HAP-1 (cell line): ENCODE measurements around the gene MSANTD3.
"Not testable (repeated sequence)": the region's sequence is repeated elsewhere in the genome, so short reads cannot be mapped to it uniquely, and the experiment has no call there.

Experiments
- DNase-seq, 2 experiments: peaks; one replicate each; pipeline ENCODE4 v3.0.0-alpha.2; 2016 to 2020; ENCODE audit warnings: low spot score in 2 of 2
- H3K27me3 ChIP-seq: fragments of 250-450 bp; sonication (Bioruptor Pico); 2 replicates; pipeline ENCODE4 v1.5.1; 2020; ENCODE audit warnings: low read depth, mild to moderate bottlenecking, moderate library complexity
- H3K36me3 ChIP-seq: fragments of 250-450 bp; sonication (Bioruptor Pico); replicated peaks from 2 replicates; pipeline ENCODE4 v1.5.1; 2020; ENCODE audit warnings: mild to moderate bottlenecking
- H3K4me1 ChIP-seq: fragments of 250-450 bp; sonication (Bioruptor Pico); 2 replicates; pipeline ENCODE4 v1.5.1; 2020; ENCODE audit warnings: mild to moderate bottlenecking
- H3K4me3 ChIP-seq: fragments of 250-450 bp; sonication (Bioruptor Pico); 2 replicates; pipeline ENCODE4 v1.5.1; 2020; ENCODE audit warnings: mild to moderate bottlenecking, moderate library complexity
- H3K9me3 ChIP-seq: fragments of 250-450 bp; sonication (Bioruptor Pico); 2 replicates; pipeline ENCODE4 v1.5.1; 2020; ENCODE audit warnings: mild to moderate bottlenecking, moderate library complexity
- in situ Hi-C: fragments of 300-500 bp; cut with MboI; formaldehyde crosslinking; loops from 3 replicates; pipeline ENCODE4 v1.14.3; 2020; ENCODE audit warnings: low sequenced_read_pairs, inconsistent platforms, mixed read lengths

Gene MSANTD3, protein sequence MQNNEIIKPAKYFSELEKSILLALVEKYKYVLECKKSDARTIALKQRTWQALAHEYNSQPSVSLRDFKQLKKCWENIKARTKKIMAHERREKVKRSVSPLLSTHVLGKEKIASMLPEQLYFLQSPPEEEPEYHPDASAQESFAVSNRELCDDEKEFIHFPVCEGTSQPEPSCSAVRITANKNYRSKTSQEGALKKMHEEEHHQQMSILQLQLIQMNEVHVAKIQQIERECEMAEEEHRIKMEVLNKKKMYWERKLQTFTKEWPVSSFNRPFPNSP

DNA sequence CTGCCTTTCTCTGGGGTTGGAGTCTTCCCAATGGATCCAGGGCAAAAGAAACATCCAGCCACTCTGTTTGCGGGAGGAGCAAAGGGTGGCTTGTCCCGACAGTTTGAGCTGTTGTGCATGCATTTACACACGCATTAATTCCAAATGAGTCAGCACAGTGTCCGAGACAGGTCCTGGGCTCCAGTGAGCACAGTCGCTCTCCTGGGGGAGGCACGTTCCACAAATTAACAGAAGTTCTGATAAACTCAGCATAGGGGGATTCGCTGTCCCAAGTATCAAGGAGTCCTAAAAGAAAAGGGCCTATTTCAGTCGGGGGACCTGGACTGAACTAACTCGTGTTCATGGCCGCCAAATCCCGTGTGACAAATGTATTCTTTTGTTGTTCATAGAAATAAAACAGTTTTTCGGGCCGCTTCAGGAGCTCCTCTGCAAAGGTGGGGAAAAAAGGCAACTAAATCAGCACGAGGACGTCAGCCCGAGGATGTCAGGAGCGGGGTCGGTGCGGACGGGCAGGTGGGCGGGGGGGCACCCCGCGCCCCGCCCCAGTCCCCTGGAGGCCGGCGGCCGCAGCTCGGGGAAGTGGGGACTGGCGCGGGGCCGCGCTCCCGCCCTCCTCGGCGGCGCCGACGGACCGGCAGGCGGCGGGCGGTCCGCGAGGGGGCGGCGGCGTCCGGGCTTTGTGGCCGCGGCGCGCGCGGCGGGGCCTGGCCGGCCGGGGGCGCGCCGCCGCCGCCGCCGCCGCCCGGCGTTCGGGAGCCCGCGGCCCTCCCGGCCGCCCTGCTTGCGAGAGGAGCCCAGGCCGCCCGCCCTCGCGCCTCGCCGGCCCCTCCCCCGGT, at the start of gene MSANTD3:
Gene MSANTD3 (plus strand): TSS at position 614 of the 836 bp plus-strand sequence. CDS start 14,796 bp downstream, outside the sequence.
- Histone ChIP-seq H3K36me3 (no peaks in the 10 kb centered on the region), H3K4me3 (peak within 1 kb of the TSS; percentile 75), H3K9me3 (no peaks in the 10 kb centered on the region), H3K4me1 (peaks cover 24% of the 10 kb centered on the region), H3K27me3 (no peaks in the 10 kb centered on the region)
- peak; percentile 39 to 69 for DNase-seq
- in situ Hi-C loops = no loop called here

DNA sequence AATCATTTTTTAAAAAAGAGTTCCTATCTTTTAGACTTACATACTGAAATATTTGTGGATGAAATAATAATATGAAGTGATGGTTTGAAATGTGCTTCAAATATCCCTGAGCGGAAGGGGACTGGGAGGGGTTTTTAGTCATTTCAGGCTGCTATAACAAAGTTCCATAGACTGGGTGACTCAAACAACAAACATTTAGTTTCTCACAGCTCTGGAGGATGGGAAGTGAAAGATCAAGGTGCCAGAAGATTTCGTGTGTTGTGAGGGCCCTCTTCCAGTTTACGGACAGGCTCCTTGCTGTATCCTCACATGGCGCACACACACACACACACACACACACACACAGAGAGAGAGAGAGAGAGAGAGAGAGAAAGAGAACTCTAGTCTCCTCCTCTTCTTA, 47.1 kb upstream of the MSANTD3 start:
- H3K36me3 ChIP-seq = no peaks in the 10 kb centered on the region
- in situ Hi-C loops = no loop called here
- no peak for DNase-seq
- no peaks in the 10 kb centered on the region for H3K4me1 ChIP-seq
- H3K27me3 ChIP-seq = no peaks in the 10 kb centered on the region
- H3K4me3 ChIP-seq = no peak overlapping the region
- H3K9me3 ChIP-seq = no peaks in the 10 kb centered on the region

DNA sequence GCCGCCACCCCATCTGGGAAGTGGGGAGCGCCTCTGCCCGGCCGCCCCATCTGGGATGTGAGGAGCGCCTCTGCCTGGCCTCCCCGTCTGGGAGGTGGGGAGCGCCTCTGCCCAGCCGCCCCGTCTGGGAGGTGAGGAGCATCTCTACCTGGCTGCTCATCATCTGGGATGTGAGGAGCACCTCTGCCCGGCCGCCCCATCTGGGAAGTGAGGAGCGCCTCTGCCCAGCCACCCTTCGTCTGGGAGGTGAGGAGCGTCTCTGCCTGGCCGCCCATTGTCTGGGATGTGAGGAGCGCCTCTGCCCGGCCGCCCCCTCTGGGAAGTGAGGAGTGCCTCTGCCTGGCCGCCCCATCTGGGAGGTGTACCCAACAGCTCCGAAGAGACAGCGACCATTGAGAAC, 34.0 kb upstream of the MSANTD3 start:
- H3K36me3 ChIP-seq, H3K27me3 ChIP-seq, H3K4me1 ChIP-seq, DNase-seq, H3K4me3 ChIP-seq, H3K9me3 ChIP-seq, in situ Hi-C loops: not testable (repeated sequence)

DNA sequence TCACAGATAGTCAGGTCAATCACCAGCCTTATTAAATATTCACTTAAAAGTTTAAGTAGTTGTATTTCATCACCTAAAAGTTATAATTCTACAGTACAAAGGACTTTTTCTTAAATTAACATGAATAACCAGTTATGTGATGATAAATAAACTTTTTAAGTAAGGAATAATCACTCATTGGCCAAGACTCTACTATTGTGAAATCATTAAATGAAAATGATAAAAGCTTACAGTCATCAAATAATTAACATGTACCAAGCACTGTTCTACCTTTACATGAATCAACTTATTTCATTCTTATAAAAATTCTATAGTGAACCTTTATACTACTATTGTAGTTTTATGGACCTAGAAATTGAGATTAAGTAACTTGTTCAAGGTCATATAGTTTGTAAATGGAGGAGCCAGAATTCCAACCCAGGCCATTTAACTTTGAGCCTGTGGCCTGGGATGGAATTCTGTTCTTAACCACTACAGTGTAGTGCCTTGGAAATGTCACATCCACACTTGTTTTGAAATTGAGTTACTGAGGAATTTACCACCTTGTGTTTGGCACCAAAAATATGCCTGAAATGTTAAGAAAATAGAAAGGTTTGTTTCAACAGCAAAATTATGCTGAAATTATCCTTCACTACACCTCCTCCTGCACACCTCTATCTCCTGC, 32.8 kb upstream of the MSANTD3 start:
- H3K27me3 ChIP-seq = no peaks in the 10 kb centered on the region
- no peaks in the 10 kb centered on the region for H3K36me3 ChIP-seq
- in situ Hi-C loops = no loop called here
- H3K4me1 ChIP-seq = no peaks in the 10 kb centered on the region
- H3K9me3 ChIP-seq = no peaks in the 10 kb centered on the region
- H3K4me3 ChIP-seq = no peak overlapping the region
- no peak for DNase-seq

DNA sequence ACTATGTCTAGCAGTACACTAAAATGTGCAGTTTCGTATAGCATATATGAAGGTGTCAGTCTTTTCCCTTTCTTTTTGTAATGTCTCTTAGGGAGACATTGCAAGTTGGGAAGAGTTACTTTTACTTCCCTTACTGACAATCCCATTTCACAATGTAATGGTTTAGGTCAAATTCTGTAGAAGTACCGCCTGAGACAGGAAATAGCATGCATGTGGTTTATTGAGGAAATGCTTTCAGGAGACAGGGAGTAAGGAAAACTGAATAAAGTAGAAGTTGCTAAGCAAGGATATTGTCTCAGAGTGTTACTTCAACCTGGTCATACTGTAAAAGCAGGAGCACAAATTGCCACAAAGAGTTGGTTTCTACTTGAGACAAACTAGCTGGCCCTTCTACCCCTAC, 32.1 kb upstream of the MSANTD3 start:
- Histone ChIP-seq H3K27me3 (no peaks in the 10 kb centered on the region), H3K9me3 (no peaks in the 10 kb centered on the region), H3K4me1 (no peaks in the 10 kb centered on the region), H3K36me3 (no peaks in the 10 kb centered on the region), H3K4me3 (no peak overlapping the region)
- in situ Hi-C loops = no loop called here
- DNase-seq = no peak

DNA sequence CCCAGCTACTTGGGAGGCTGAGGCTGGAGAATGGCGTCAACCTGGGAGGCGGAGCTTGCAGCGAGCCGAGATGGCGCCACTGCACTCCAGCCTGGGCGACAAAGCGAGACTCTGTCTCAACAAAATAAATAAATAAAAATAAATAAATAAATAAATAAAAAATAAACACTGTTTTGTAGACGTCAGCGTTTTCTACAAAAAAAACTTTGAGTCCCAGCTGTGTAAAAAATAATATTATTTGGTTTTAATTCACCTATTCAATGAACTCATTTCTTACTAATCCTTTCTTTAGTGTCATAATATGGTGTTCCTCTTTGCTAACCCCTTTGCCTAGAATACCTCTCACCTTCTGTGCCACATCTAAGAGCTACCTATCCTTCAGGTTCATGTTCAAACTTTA, 30.2 kb upstream of the MSANTD3 start:
- Histone ChIP-seq H3K36me3 (no peaks in the 10 kb centered on the region), H3K4me1 (no peaks in the 10 kb centered on the region), H3K4me3 (no peak overlapping the region), H3K27me3 (no peaks in the 10 kb centered on the region), H3K9me3 (no peaks in the 10 kb centered on the region)
- in situ Hi-C loops = no loop called here
- no peak for DNase-seq

DNA sequence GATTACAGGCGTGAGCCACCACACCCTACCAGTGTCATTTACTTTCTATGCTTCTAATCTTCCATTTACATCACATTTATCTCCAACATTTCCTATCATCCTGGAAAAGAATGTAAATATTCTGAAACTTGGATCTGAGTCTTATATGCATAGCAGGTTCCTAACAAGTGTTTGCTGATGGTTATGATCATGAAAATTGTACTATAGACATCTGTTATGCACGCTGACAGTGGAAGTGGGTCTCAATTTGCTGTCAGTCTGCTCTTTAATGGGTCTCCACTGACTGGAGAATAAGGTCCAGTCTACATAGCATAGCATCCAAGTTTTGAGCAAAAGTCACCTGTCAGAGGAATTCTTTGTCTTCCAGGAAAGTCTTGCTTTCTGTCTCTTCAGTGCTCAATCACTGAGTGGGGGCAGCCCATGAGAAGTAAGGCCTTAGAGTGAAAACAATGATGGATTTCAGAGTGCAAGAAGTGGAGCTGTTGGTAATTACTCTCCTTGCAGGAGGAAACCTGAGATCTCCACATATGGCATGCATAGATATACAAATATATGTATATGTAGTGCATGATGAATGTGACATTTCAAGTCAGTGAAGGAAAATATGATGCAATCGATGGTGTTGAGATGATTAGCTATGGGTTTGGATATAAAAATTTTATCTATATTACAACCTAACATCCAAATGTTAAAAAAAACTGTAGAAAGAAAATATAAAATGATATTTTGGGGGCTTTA, 29.2 kb upstream of the MSANTD3 start:
- no peak for DNase-seq
- no peak overlapping the region for H3K4me3 ChIP-seq
- in situ Hi-C loops = no loop called here
- H3K4me1 ChIP-seq = no peaks in the 10 kb centered on the region
- no peaks in the 10 kb centered on the region for H3K36me3 ChIP-seq
- H3K27me3 ChIP-seq = no peaks in the 10 kb centered on the region
- H3K9me3 ChIP-seq = no peaks in the 10 kb centered on the region

DNA sequence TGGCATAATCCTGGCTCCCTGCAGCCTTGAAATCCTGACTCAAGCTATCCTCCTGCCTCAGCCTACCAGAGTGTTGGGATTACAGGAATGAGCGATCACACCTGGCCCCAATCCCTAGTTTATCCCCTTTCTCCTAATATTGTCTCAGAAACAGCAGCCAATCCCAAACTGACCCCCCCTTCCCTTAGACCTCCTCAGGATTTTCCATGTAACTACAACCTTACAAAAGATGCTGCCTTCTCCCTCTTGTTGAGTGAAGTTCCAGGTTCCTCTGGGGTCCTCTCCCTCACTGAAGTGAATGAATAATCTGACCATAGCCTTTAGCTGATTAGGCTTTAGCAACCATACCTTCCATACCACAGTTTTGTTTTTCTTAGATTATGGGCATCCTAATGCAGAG, 25.9 kb upstream of the MSANTD3 start:
- in situ Hi-C loops = no loop called here
- no peaks in the 10 kb centered on the region for H3K36me3 ChIP-seq
- H3K4me3 ChIP-seq = no peak overlapping the region
- H3K9me3 ChIP-seq = no peaks in the 10 kb centered on the region
- no peaks in the 10 kb centered on the region for H3K27me3 ChIP-seq
- H3K4me1 ChIP-seq = no peaks in the 10 kb centered on the region
- no peak for DNase-seq

DNA sequence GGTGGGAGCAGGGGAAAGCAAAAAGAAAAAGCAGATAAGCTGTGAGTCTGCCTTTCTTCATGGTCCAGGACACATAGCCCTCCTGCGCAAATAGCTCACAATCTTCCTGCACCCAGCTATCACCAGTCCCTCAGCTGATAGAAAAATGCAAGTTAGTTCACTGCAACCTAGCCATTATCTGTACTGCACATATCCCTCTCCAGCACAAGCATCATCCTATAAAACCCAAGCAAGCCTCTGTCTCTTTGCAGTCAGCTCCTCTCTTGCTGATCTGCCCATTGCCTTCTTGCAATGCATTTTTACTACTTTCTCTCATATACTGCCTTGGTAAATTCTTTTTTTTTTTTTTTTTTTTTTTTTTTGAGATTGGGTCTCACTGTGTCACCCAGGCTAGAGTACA, 20.0 kb upstream of the MSANTD3 start:
- in situ Hi-C loops = no loop called here
- peaks cover 7% of the 10 kb centered on the region for H3K4me1 ChIP-seq
- H3K36me3 ChIP-seq = no peaks in the 10 kb centered on the region
- H3K4me3 ChIP-seq = no peak overlapping the region
- no peaks in the 10 kb centered on the region for H3K9me3 ChIP-seq
- H3K27me3 ChIP-seq = no peaks in the 10 kb centered on the region; the same call in 1 of the 2 replicates
- no peak for DNase-seq

DNA sequence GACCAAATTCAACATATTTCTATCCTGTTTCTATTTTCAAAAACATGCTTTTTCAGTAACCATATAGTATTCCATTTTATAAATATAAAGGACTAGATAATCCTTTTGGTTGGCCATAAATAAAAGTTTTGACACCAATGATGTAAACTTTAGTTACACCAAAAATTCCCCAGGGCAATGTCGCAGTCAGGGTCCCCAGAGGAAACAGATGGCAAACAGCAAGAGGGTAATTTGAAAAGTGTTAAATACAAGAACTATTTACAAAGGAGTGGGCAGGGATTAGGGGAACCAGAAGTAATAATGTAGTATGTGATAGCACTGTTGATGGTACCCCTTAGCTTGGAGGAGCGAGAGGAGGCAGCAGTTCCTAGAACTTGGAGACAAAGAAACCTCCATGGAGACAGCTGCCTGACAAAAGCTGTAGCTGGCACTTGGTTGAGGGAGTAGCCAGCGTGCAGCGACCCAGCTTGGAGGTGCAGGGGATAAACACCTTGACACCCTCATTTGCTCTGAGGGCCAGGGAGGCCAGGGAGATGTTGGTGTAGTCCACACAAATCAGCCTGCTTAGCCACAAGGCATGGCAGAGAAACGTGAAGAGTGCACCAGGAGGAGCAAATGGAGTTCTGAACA, 18.3 kb upstream of the MSANTD3 start:
- in situ Hi-C loops = no loop called here
- Histone ChIP-seq H3K36me3 (no peaks in the 10 kb centered on the region), H3K27me3 (no peaks in the 10 kb centered on the region; the same call in 1 of the 2 replicates), H3K4me1 (peaks cover 8% of the 10 kb centered on the region), H3K4me3 (no peak overlapping the region), H3K9me3 (no peaks in the 10 kb centered on the region)
- no peak for DNase-seq

DNA sequence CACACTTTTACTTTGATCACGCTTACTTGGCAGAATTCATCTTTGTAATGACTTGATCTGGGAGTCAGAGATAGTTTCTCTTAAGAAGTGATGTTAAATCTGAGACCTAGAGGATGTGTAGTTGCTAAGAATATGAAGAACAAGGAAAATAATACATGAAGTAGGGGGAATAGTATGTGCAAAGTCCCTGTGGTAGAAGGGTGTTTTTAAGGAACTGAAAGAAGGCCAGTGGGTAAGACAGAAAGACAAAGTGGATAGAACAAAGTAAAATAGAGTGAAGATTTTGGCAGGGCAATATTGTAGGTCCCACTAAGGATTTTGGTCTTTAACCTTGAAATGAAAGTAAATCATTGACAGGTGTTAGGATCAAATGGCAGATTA, 17.8 kb upstream of the MSANTD3 start:
- DNase-seq = no peak

DNA sequence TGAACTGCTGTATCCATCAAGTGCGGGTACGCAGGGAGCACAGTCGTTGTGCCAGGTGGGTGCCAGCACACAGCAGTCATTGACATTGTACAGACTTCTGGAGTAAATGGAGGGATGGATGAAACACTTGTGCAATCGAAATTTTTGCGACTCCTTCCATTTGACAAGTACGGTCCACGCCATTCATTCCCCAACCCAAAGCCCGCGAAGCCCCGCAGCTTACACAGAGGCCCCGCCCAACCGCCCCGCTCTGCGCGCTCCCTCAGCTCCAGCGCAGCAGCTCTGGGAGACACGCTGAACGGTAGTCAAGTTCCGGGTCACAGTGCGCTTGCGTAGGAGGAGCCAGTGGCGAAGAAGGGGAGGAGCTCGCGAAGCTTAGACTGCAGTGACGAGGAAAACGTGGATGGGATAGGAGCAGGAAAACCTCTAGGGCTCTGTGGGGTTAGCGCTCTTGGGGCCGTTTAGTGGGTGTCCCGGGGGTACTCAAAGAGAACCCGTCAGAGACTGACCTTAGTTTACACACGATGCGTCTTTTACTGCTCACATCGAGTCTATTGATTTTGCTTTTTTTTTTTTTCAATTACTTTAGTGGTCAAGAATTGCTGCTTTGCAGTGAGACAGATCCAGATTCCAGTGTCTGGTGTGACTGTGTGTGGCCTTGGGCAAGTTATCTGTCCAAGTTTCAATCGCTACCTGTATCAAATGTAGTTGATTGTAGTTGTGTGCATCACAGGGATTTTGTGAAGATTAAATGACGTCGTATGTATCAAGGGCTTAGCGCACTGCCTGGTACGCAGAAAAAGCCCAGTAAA, 15.3 kb upstream of the MSANTD3 start:
- H3K4me3 ChIP-seq = peak overlapping the region; percentile 25
- in situ Hi-C loops = no loop called here
- H3K4me1 ChIP-seq = peaks cover 8% of the 10 kb centered on the region
- H3K36me3 ChIP-seq = no peaks in the 10 kb centered on the region
- peak; percentile 93 to 95 for DNase-seq
- no peaks in the 10 kb centered on the region for H3K9me3 ChIP-seq
- no peaks in the 10 kb centered on the region; the same call in 1 of the 2 replicates for H3K27me3 ChIP-seq

More for the DNA sequence above, 17.8 kb upstream of the MSANTD3 start:
- Histone ChIP-seq H3K4me3 (no peak overlapping the region), H3K9me3 (no peaks in the 10 kb centered on the region), H3K36me3 (no peaks in the 10 kb centered on the region), H3K27me3 (no peaks in the 10 kb centered on the region; the same call in 1 of the 2 replicates), H3K4me1 (peaks cover 8% of the 10 kb centered on the region)
- in situ Hi-C loops = no loop called here
